ENCODE measurements around the gene EAPP.
"Not testable (repeated sequence)": the region's sequence is repeated elsewhere in the genome, so short reads cannot be mapped to it uniquely, and the experiment has no call there.

Gene EAPP

DNA sequence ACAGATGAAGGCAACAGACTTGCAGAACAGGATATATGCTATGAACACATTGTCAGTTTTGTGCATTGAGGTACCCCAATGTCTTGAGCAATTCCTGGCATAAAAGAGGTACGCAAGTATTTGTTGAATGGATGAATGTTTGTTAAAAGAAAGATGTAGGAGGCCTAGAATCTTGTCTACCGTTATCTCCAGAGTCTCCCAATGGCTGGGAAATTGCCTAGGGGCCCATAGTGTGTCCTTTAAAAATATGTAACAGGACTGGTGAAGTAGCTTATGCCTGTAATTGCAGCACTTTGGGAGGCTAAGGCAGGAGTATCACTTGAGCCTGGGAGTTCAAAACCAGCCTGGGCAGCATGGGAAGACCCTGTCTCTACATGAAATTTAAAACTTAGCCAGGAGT, 57.0 kb downstream of the EAPP start:
- POLR2A ChIA-PET: interaction anchor here (1.1 kb wide), 1 partner anchor 17 kb away, joined by 3 read pairs; no protein-coding TSS in a partner anchor
- CTCF ChIA-PET: no interaction called here
- TF ChIP-seq, protein P1, sequence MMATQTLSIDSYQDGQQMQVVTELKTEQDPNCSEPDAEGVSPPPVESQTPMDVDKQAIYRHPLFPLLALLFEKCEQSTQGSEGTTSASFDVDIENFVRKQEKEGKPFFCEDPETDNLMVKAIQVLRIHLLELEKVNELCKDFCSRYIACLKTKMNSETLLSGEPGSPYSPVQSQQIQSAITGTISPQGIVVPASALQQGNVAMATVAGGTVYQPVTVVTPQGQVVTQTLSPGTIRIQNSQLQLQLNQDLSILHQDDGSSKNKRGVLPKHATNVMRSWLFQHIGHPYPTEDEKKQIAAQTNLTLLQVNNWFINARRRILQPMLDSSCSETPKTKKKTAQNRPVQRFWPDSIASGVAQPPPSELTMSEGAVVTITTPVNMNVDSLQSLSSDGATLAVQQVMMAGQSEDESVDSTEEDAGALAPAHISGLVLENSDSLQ (IDR thresholded peaks at IDR 0.05): no peak
- no peak for TF ChIP-seq SUZ12 (IDR thresholded peaks at IDR 0.05)
- no peak for TF ChIP-seq SP1 (IDR thresholded peaks at IDR 0.05)
- no peak for TF ChIP-seq HDGF (IDR thresholded peaks at IDR 0.05; ENCODE audit: borderline replicate concordance)
- TF ChIP-seq LEF1 (IDR thresholded peaks at IDR 0.05; ENCODE audit: borderline replicate concordance): no peak
- TF ChIP-seq NFRKB (IDR thresholded peaks at IDR 0.05): no peak
- TF ChIP-seq ARNT (IDR thresholded peaks at IDR 0.05): no peak
- TF ChIP-seq FOXA1 (IDR thresholded peaks at IDR 0.05): no peak
- no peak for TF ChIP-seq L3MBTL2 (conservative IDR thresholded peaks at IDR 0.05)
- no peak for DNase-seq (ENCODE audit: extremely low spot score)

DNA sequence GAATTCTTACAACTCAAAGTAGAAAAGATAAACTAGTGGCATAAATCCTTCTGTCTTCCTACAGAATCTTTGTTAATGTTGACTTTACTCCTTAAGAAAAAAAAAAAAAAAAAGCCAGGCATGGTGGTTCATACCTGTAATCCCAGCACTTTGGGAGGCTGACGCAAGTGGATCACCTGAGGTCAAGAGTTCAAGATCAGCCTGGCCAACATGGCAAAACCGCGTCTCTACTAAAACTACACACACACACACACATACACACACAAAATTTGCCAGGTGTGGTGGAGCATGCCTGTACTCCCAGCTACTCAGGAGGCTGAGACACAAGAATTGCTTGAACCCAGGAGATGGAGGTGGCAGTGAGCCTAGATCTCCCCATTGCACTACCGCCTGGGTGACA, 59.8 kb downstream of the EAPP start:
- POLR2A ChIA-PET: no interaction called here
- DNase-seq (ENCODE audit: extremely low spot score): no peak
- CTCF ChIA-PET: no interaction called here
- no peak for TF ChIP-seq ARNT (IDR thresholded peaks at IDR 0.05)
- TF ChIP-seq, protein P1 (IDR thresholded peaks at IDR 0.05): no peak
- TF ChIP-seq BHLHE40 (IDR thresholded peaks at IDR 0.05; ENCODE audit: borderline replicate concordance): no peak
- no peak for TF ChIP-seq FOXA1 (IDR thresholded peaks at IDR 0.05)
- no peak for TF ChIP-seq TARDBP (IDR thresholded peaks at IDR 0.05)
- no peak for TF ChIP-seq L3MBTL2 (conservative IDR thresholded peaks at IDR 0.05)
- no peak for TF ChIP-seq ELF4 (IDR thresholded peaks at IDR 0.05)
- TF ChIP-seq SP1 (IDR thresholded peaks at IDR 0.05): no peak
- TF ChIP-seq FOXK2 (IDR thresholded peaks at IDR 0.05): no peak
- no peak for TF ChIP-seq SUZ12 (IDR thresholded peaks at IDR 0.05)
- TF ChIP-seq CTBP1 (IDR thresholded peaks at IDR 0.05; ENCODE audit: borderline replicate concordance): no peak

DNA sequence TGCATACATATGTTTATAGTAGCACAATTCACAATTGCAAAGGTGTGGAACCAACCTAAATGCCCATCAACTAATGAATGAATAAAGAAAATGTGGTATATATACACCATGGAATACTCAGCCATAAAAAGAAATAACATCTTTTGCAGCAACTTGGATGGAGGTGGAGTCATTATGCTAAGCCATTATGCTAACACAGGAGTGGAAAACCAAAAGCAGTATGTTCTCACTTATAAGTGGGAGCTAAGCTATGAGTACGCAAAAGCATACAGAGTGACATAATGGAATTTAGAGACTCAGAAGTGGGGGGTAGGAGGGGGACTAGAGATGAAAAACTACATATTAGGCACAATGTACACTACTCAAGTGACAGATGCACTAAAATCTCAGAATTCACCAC, 61.2 kb downstream of the EAPP start:
- DNase-seq (ENCODE audit: extremely low spot score): no peak
- CTCF ChIA-PET: no interaction called here
- POLR2A ChIA-PET: no interaction called here
- TF ChIP-seq NFRKB (IDR thresholded peaks at IDR 0.05) (no peak), BHLHE40 (IDR thresholded peaks at IDR 0.05; ENCODE audit: borderline replicate concordance) (no peak), TARDBP (IDR thresholded peaks at IDR 0.05) (no peak), LEF1 (IDR thresholded peaks at IDR 0.05; ENCODE audit: borderline replicate concordance) (no peak)

GRCh38 chr14:34476036-34476435, 63.5 kb downstream of the EAPP start:
- POLR2A ChIA-PET; DNase-seq (ENCODE audit: extremely low spot score); CTCF ChIA-PET: not testable (repeated sequence)

DNA sequence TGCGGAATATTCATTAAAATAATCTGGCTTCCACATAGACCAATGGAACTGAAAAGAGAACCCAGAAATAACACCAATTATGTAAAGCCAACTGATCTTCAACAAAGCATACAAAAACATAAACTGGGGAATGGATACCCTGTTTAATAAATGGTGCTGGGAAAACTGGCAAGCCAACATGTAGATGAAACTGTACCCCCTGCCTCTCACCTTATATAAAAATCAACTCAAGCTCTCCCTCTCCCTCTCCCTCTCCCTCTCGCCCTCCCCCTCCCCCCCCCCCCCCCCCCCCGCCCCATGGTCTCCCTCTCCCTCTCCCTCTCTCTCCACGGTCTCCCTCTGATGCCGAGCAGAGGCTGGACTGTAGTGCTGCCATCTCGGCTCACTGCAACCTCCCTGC, 64.3 kb downstream of the EAPP start:
- no peak for DNase-seq (ENCODE audit: extremely low spot score)
- CTCF ChIA-PET: no interaction called here
- POLR2A ChIA-PET: no interaction called here
- TF ChIP-seq FOXK2 (IDR thresholded peaks at IDR 0.05) (no peak), SP1 (IDR thresholded peaks at IDR 0.05) (no peak), HDGF (IDR thresholded peaks at IDR 0.05; ENCODE audit: borderline replicate concordance) (no peak), TARDBP (IDR thresholded peaks at IDR 0.05) (no peak), CTBP1 (IDR thresholded peaks at IDR 0.05; ENCODE audit: borderline replicate concordance) (no peak), LEF1 (IDR thresholded peaks at IDR 0.05; ENCODE audit: borderline replicate concordance) (no peak), SUZ12 (IDR thresholded peaks at IDR 0.05) (no peak), ELF4 (IDR thresholded peaks at IDR 0.05) (no peak), BHLHE40 (IDR thresholded peaks at IDR 0.05; ENCODE audit: borderline replicate concordance) (no peak), ZNF384 (IDR thresholded peaks at IDR 0.05) (no peak), FOXM1 (IDR thresholded peaks at IDR 0.05; ENCODE audit: borderline replicate concordance) (no peak)
- TF ChIP-seq, protein P1 (IDR thresholded peaks at IDR 0.05): no peak

GRCh38 chr14:34474187-34474679, 65.3 kb downstream of the EAPP start:
- ChIA-PET POLR2A (interaction anchor here (0.6 kb wide), 1 partner anchor 526 kb away, joined by 3 read pairs; no protein-coding TSS in a partner anchor), CTCF (no interaction called here)
- TF ChIP-seq SUZ12 (IDR thresholded peaks at IDR 0.05): no peak
- no peak for TF ChIP-seq HDGF (IDR thresholded peaks at IDR 0.05; ENCODE audit: borderline replicate concordance)
- no peak for TF ChIP-seq CTBP1 (IDR thresholded peaks at IDR 0.05; ENCODE audit: borderline replicate concordance)
- TF ChIP-seq ZNF384 (IDR thresholded peaks at IDR 0.05): no peak
- no peak for TF ChIP-seq L3MBTL2 (conservative IDR thresholded peaks at IDR 0.05)
- no peak for TF ChIP-seq NFRKB (IDR thresholded peaks at IDR 0.05)
- DNase-seq (ENCODE audit: extremely low spot score): no peak

- TF ChIP-seq ZNF384 (IDR thresholded peaks at IDR 0.05) (no peak), L3MBTL2 (conservative IDR thresholded peaks at IDR 0.05) (no peak), SP1 (IDR thresholded peaks at IDR 0.05) (no peak), SUZ12 (IDR thresholded peaks at IDR 0.05) (no peak), NFRKB (IDR thresholded peaks at IDR 0.05) (no peak), BHLHE40 (IDR thresholded peaks at IDR 0.05; ENCODE audit: borderline replicate concordance) (no peak), ELF4 (IDR thresholded peaks at IDR 0.05) (no peak), TARDBP (IDR thresholded peaks at IDR 0.05) (no peak), FOXK2 (IDR thresholded peaks at IDR 0.05) (no peak), FOXM1 (IDR thresholded peaks at IDR 0.05; ENCODE audit: borderline replicate concordance) (no peak), LEF1 (IDR thresholded peaks at IDR 0.05; ENCODE audit: borderline replicate concordance) (no peak), FOXA1 (IDR thresholded peaks at IDR 0.05) (no peak), ARNT (IDR thresholded peaks at IDR 0.05) (no peak), HDGF (IDR thresholded peaks at IDR 0.05; ENCODE audit: borderline replicate concordance) (no peak), CTBP1 (IDR thresholded peaks at IDR 0.05; ENCODE audit: borderline replicate concordance) (no peak)
- TF ChIP-seq, protein P1 (IDR thresholded peaks at IDR 0.05): no peak
- DNase-seq (ENCODE audit: extremely low spot score): no peak
- ChIA-PET CTCF (no interaction called here), POLR2A (no interaction called here)
These were observed 66.7 kb downstream of the EAPP start for GRCh38 chr14:34472706-34473279.
